ENCODE measurements around the gene UGT1A6.

UGT1A6 gene

DNA sequence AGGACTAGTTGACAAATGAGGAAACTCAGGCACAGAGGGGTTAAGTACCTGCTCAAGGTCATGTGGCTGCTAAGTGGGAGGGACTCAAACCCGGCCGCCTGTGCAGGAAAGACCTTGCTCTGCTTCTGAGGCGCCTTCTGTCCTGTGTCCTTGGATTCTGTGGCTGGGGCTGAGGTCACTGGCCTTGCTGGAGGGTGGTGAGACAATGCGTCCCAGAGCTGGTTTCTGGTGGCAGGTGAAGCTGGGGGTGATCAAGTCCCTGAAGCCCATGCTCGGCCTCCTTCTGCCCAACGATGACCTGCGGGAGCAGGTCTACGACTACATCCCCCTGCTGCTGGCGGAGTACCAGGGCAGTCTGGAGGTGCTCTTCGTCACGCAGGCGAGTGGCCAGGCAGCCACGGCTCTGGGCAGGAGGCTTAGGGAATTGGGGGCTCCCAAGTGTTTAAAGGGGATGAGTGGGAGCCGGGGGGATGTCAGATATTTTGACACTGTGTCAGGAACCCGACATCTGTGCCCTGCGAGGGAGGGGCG lies 101.5 kb downstream of the UGT1A6 start:
- Histone ChIP-seq H2AFZ (ENCODE audit: low read depth, low read length) (no peak overlapping the region), H3K4me3 (ENCODE audit: low read length) (no peak overlapping the region), H3K36me3 (replicated peaks; ENCODE audit: low read depth, low read length) (no peaks in the 10 kb centered on the region), H3K79me2 (ENCODE audit: low read length) (no peaks in the 10 kb centered on the region), H3K4me1 (ENCODE audit: low read length) (no peaks in the 10 kb centered on the region), H4K20me1 (ENCODE audit: insufficient read depth, low read length) (no peaks in the 10 kb centered on the region), H3K9ac (ENCODE audit: low read length) (no peak overlapping the region), H3K27me3 (ENCODE audit: low read depth, low read length) (no peaks in the 10 kb centered on the region), H3K27ac (ENCODE audit: low read length) (no peak overlapping the region), H3K9me3 (ENCODE audit: insufficient read depth, low read length) (no peaks in the 10 kb centered on the region), H3K4me2 (ENCODE audit: low read length) (no peak overlapping the region)
- TF ChIP-seq, protein P1, sequence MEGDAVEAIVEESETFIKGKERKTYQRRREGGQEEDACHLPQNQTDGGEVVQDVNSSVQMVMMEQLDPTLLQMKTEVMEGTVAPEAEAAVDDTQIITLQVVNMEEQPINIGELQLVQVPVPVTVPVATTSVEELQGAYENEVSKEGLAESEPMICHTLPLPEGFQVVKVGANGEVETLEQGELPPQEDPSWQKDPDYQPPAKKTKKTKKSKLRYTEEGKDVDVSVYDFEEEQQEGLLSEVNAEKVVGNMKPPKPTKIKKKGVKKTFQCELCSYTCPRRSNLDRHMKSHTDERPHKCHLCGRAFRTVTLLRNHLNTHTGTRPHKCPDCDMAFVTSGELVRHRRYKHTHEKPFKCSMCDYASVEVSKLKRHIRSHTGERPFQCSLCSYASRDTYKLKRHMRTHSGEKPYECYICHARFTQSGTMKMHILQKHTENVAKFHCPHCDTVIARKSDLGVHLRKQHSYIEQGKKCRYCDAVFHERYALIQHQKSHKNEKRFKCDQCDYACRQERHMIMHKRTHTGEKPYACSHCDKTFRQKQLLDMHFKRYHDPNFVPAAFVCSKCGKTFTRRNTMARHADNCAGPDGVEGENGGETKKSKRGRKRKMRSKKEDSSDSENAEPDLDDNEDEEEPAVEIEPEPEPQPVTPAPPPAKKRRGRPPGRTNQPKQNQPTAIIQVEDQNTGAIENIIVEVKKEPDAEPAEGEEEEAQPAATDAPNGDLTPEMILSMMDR (IDR thresholded peaks at IDR 0.05; ENCODE audit: low read depth, low read length), result no peak
- no peak for TF ChIP-seq EZH2phosphoT487 (IDR thresholded peaks at IDR 0.05; ENCODE audit: low read depth)

GRCh38 chr2:233795735-233796171 lies 103.1 kb downstream of the UGT1A6 start:
- Histone ChIP-seq H3K4me2 (ENCODE audit: low read length) (no peak overlapping the region), H3K4me3 (ENCODE audit: low read length) (no peak overlapping the region), H4K20me1 (ENCODE audit: insufficient read depth, low read length) (no peaks in the 10 kb centered on the region), H3K9ac (ENCODE audit: low read length) (no peak overlapping the region), H3K27ac (ENCODE audit: low read length) (no peak overlapping the region), H3K9me3 (ENCODE audit: insufficient read depth, low read length) (no peaks in the 10 kb centered on the region), H2AFZ (ENCODE audit: low read depth, low read length) (no peak overlapping the region), H3K27me3 (ENCODE audit: low read depth, low read length) (no peaks in the 10 kb centered on the region), H3K79me2 (ENCODE audit: low read length) (no peaks in the 10 kb centered on the region), H3K4me1 (ENCODE audit: low read length) (no peaks in the 10 kb centered on the region), H3K36me3 (replicated peaks; ENCODE audit: low read depth, low read length) (no peaks in the 10 kb centered on the region)
- TF ChIP-seq, protein P1 (IDR thresholded peaks at IDR 0.05; ENCODE audit: low read depth, low read length), result no peak
- no peak for TF ChIP-seq EZH2phosphoT487 (IDR thresholded peaks at IDR 0.05; ENCODE audit: low read depth)

DNA sequence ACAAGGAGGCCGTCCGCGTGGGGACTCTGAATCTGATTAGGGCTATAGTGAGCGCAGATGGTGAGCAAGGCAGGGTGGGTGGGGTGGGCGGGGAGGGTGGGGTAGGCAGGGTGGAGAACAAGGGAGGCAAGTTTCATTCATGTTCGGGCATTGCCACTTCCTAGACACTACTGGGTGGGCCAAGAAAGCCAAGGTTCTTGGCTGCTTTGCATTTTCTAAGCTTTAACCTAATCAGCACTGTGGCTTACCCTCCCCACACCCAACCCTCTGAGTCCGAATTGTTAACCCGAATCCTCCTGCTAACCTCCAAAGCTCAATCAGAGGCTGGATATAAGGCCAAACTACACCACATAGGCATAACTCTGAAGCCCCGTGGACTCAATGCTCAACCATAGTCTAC lies 103.6 kb downstream of the UGT1A6 start:
- H3K9me3 ChIP-seq (ENCODE audit: insufficient read depth, low read length), result no peaks in the 10 kb centered on the region
- H3K79me2 ChIP-seq (ENCODE audit: low read length), result no peaks in the 10 kb centered on the region
- H2AFZ ChIP-seq (ENCODE audit: low read depth, low read length), result no peak overlapping the region
- H4K20me1 ChIP-seq (ENCODE audit: insufficient read depth, low read length), result no peaks in the 10 kb centered on the region
- H3K27ac ChIP-seq (ENCODE audit: low read length), result no peak overlapping the region
- no peak for TF ChIP-seq EZH2phosphoT487 (IDR thresholded peaks at IDR 0.05; ENCODE audit: low read depth)
- TF ChIP-seq, protein P1 (IDR thresholded peaks at IDR 0.05; ENCODE audit: low read depth, low read length), result no peak
- no peaks in the 10 kb centered on the region for H3K4me1 ChIP-seq (ENCODE audit: low read length)
- no peaks in the 10 kb centered on the region for H3K27me3 ChIP-seq (ENCODE audit: low read depth, low read length)
- H3K36me3 ChIP-seq (replicated peaks; ENCODE audit: low read depth, low read length), result no peaks in the 10 kb centered on the region
- no peak overlapping the region for H3K4me2 ChIP-seq (ENCODE audit: low read length)
- H3K4me3 ChIP-seq (ENCODE audit: low read length), result no peak overlapping the region
- H3K9ac ChIP-seq (ENCODE audit: low read length), result no peak overlapping the region

GRCh38 chr2:233798335-233799086 lies 105.8 kb downstream of the UGT1A6 start:
- no peaks in the 10 kb centered on the region for H3K9me3 ChIP-seq (ENCODE audit: insufficient read depth, low read length)
- H3K4me3 ChIP-seq (ENCODE audit: low read length), result no peak overlapping the region
- H3K27me3 ChIP-seq (ENCODE audit: low read depth, low read length), result no peaks in the 10 kb centered on the region
- no peaks in the 10 kb centered on the region for H3K79me2 ChIP-seq (ENCODE audit: low read length)
- no peaks in the 10 kb centered on the region for H4K20me1 ChIP-seq (ENCODE audit: insufficient read depth, low read length)
- H3K27ac ChIP-seq (ENCODE audit: low read length), result no peak overlapping the region
- no peaks in the 10 kb centered on the region for H3K36me3 ChIP-seq (replicated peaks; ENCODE audit: low read depth, low read length)
- H3K9ac ChIP-seq (ENCODE audit: low read length), result no peak overlapping the region
- TF ChIP-seq EZH2phosphoT487 (IDR thresholded peaks at IDR 0.05; ENCODE audit: low read depth), result no peak
- TF ChIP-seq, protein P1 (IDR thresholded peaks at IDR 0.05; ENCODE audit: low read depth, low read length), result no peak
- H2AFZ ChIP-seq (ENCODE audit: low read depth, low read length), result no peak overlapping the region
- H3K4me2 ChIP-seq (ENCODE audit: low read length), result no peak overlapping the region
- no peaks in the 10 kb centered on the region for H3K4me1 ChIP-seq (ENCODE audit: low read length)
